Gastrocnemius medialis (tissue), 4 donors: ENCODE measurements around the gene RGL3.

Experiments used
- CTCF ChIP-seq, 5 experiments: fragments of 450-650 bp in 3 of 5; fragments of 200-600 bp in 2 of 5; sonication (generic) in 2 of 5; IDR thresholded peaks in 4 of 5; conservative IDR thresholded peaks in 1 of 5; 1 replicate in 4 of 5; 2 replicates in 1 of 5; pipeline ENCODE4 v1.5.1; 2016 to 2019; ENCODE audit warnings: antibody characterized with exemption in 5 of 5, mild to moderate bottlenecking in 3 of 5, moderate library complexity in 3 of 5
- POLR2A ChIP-seq, 2 donors: fragments of 450-650 bp; IDR thresholded peaks; one replicate each; pipeline ENCODE4 v1.6.1; 2017; ENCODE audit warnings: antibody characterized with exemption in 2 of 2, mild to moderate bottlenecking in 2 of 2, moderate library complexity in 2 of 2

- TF ChIP-seq CTCF (IDR thresholded peaks at IDR 0.05 in 4 of 5, conservative IDR thresholded peaks at IDR 0.05 in 1 of 5) (no peak), POLR2A (IDR thresholded peaks at IDR 0.05) (no peak)
Observed at GRCh38 chr19:11390933-11391680, 28.0 kb downstream of the RGL3 start.
